HG02973 (cell line): ENCODE data around the gene ZNF398.
"Not testable (repeated sequence)": the region's sequence is repeated elsewhere in the genome, so short reads cannot be mapped to it uniquely, and the experiment has no call there.

Experiments used
- ATAC-seq: cut with Tn5 transposase; IDR thresholded peaks from one replicate; pipeline ENCODE4 v1.9.1; 2021; ENCODE audit warnings: moderate library complexity; ENCODE audit not compliant: unreplicated experiment

Gene ZNF398, protein sequence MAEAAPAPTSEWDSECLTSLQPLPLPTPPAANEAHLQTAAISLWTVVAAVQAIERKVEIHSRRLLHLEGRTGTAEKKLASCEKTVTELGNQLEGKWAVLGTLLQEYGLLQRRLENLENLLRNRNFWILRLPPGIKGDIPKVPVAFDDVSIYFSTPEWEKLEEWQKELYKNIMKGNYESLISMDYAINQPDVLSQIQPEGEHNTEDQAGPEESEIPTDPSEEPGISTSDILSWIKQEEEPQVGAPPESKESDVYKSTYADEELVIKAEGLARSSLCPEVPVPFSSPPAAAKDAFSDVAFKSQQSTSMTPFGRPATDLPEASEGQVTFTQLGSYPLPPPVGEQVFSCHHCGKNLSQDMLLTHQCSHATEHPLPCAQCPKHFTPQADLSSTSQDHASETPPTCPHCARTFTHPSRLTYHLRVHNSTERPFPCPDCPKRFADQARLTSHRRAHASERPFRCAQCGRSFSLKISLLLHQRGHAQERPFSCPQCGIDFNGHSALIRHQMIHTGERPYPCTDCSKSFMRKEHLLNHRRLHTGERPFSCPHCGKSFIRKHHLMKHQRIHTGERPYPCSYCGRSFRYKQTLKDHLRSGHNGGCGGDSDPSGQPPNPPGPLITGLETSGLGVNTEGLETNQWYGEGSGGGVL

DNA sequence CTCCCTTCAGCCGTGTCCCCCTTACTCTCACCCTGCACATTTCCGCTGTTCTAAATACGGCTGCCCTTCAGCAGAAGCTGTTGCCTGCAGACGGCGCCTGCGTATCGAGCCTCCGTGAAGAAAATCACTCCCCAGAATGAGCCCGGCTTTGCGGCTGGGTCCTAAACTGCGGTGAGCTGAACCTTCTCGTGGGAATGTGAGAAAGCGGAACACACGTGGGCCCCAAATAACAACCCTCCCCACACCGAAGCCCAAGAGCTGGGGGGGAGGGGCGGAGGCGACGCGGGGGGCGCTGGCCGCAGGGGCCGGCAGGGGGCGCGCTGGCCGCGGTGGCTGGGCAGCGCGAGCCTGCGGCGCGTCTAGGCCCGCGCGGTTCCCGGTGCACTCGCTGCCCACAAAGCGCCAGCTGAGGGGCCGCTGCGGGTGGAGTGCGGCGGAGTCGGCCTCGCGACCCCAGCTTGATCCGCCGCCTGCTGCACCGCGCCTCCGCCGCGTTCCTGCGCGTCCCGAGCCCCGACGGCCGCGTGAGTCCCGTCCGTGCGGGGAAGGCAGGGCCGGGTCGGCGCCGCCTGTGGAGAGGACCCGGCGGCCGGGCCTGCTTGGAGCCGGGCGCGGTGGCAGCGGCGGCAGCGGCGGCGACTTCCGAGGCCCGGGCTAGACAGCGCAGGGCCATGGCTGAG, at the start of gene ZNF398:
Gene ZNF398, plus strand, starts transcription at position 382 of the 680 bp plus-strand sequence. Its CDS starts 290 bp downstream, at position 672.
- peak; percentile 67 for ATAC-seq

DNA sequence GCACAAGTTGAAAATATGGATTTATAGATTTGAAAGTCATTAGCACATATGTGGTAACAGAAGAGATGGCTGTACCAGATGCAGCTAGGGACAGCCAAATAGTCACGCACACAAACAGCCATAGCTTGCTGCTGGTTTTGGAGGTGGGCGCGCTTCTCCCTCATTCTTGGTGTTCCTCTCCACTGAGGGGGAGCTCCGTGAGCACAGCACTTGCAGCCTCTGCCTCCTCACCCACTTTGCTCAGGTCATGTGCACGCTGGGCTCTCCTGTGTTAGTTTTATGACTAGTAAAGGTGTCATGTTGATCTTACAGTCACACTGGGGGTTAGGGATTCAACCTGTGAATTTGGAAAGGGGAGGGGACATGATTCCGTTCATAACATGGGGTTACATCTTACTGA, 48.2 kb upstream of the ZNF398 start:
- no peak for ATAC-seq

DNA sequence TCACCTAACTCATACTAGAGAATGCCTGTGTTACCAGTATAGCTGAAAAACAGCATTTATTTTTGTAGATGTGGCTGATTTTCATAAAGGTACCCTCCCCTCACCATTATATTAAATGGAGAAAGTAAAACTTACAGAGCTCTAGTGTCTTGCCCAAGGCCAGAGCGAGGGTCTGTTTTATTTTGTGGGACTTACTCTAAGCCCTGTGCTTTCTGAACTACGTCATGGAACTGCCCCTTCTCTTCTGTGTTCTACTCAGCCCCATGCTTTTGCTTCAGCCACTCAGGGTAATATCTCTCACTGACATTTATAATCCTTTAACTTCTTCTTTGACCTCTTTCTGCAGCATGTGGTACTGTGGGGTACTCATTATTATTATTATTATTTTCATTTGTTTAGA, 46.4 kb upstream of the ZNF398 start:
- no peak for ATAC-seq

DNA sequence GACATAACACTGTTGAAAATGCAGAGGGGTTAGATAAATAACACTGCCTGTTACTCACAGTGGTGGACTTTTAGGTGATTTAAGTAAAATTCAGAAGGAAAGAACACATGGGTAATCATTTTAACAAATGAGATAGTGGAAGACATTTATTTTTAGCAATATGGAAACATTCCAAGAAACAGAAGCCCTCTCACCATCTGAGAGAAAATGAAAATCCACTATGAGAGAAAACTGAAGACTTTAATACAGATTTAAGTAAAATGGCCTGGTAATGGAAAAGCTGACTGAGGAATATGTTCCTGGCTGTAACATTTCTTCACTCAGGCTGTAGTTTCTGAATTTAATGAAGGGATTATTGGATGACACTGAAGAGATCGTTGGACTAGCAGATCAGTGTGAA, 44.6 kb upstream of the ZNF398 start:
- no peak for ATAC-seq

DNA sequence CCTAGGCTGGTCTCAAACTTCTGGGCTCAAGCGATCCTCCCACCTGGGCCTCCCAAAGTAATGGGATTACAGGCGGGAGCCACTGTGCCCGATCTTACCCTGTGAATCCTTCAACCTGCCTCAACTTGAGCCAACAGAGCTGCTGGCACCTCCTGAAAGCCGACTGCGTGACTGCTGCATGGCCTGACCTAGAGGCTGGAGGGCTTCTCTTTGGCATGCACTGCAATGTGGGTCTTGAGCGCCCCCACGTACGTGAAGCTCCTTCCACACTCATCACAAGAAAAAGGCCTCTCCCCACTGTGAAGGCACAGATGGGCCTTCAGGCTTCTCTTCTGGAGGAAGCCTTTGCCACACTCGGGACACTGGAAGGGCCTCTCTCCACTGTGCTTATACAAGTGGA, 43.8 kb upstream of the ZNF398 start:
- ATAC-seq: no peak

DNA sequence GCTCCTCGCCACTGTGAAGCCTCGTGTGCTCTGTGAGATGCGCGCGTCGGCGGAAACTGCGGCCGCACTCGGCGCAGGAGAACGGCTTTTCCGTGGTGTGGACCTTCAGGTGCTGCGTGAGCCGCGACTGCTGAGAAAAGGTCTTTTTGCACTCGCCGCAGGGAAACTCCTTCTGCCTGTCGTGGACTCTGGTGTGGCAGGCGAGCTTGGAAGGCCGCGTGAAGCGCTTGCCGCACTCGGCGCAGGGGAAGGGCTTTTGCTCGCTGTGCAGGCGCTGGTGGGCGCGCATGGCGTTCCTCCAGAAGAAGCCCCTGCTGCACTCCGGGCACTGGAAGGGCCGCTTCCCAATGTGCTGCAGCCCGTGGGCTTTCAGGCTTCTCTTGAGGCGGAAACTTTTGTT, 43.0 kb upstream of the ZNF398 start:
- no peak for ATAC-seq

DNA sequence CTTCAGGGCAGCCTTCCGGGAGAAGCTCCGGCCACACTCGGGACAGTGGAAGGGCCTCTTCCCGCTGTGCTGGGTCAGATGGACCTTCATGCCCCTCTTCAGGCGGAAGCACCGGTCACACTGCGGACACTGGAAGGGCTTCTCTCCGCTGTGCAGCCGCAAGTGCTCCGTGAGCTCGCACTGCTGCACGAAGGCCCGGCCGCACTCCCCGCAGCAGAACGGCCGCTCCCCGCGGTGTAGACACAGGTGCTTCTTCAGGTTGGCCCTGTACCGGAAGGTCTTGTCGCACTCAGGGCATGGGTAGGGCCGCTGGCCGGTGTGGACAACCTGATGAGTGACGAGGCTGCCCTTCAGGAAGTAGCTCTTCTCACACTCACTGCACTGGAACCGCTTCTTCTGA, 42.5 kb upstream of the ZNF398 start:
- no peak for ATAC-seq

DNA sequence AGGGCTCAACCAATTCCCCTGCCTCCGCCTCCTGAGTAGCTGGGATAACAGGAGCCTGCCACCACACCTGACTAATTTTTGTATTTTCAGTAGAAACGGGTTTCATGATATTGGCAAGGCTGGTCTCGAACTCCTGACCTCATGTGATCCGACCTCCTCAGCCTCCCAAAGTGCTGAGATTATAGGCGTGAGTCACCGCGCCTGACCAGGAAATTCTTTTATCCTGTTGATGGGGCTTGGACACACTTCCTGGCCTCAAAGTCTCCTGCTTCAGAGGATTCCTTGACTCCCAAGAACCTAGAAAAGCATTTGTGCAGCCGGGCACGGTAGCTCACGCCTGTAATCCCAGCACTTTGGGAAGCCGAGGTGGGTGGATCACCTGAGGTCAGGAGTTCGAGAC, 37.3 kb upstream of the ZNF398 start:
- no peak for ATAC-seq

DNA sequence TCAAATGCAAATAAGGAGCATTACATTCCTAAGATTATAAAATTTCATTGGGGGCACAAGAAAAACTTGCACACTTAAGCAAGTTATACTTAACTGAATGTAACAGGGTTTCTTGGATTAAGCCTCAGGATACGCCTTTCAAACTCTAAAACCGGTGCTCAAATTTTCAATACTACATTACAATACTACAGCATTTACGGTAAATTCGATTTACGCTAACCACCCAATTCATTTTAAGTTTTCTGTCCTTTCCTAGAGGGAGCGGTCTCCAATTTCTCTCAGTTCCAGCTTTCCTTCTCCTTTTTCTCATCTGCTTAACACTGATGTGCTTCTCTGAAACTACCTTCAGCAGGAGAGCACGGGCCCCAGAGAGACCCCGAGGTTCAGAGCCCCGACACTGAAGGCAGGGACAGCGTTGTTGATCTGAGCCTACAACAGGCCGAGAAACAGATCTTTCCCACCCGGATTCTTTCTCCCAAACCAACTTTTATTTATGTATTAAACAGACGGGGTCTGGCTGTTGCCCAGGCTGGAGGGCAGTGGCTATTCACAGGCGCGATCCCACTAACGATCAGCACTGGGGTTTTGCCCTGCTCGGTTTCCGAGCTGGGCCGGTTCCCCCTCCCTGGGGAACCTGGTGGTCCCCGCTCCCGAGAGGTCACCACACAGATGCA, 21.9 kb upstream of the ZNF398 start:
- no peak for ATAC-seq

DNA sequence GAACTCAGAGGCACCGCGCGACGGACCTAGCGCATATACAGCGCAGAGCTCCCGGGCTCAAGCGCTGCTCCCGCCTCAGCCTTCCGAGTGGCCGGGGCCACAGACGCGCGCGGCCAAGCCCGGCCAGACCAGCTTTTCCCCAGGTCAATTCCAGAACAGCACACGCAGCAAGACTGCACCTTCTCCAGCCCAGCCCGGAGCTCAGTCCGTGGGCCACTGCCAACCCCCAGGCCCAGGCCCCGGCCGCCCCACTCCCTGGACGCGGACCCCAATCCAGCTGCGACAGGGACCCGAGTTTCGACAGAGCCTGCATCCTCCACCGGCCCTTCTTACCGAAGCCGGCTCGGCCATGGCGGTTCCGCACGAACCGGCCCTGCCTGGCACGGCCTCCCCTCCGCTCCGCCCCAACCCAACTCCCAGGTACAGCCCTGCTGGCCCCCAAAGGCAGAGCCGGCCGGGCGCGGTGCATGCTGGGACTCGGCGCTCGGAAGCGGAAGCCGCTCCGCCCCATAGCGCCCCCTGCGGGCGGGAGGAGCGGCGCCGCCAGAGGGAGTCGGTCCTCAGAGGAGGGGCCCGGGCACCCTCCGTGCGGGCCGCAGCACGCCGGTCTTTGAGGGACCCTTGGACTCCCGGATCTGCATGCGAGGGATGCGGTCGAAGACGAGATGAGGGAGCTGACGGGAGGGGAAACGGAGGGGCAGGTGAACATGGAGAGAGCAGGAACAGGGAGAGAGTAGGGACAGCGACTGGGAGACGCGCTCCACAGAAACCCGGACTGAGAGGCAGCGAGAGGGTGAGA, 21.2 kb upstream of the ZNF398 start, which contains the start of gene ZNF425:
Gene ZNF425, minus strand, starts transcription at position 462 of the 799 bp plus-strand sequence. Its CDS starts 111 bp downstream, at position 351.
- peak; percentile 82 for ATAC-seq

DNA sequence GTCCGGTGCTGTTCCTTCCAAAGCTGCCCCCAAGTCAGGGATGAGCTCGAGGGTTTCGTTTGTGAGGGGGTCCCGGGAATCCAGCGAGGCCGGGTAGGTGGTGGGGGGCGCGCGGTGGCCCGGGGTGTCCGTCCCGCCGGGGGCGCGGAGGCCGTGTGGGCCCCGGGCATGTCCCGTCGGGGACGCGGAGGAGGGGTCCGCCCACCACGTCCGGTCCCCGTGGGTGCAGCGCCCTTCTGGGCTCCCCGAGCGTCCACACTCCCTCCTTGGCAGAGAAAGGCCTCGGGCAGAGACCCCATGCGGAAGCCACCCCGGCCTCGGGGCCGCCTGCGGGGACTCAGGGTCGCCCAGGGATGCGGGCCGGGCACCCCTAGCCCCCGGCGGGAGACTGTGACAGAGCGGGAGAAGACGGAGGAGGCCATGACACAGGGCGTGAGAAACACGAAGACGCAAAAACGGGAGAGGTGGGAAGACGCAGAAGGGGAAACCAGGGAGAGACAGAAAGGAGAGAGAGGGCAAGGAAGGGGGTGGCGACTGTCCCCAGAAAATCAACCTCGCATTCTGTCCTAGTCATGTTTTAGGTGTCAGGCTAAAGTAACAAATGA, 20.5 kb upstream of the ZNF398 start:
- ATAC-seq: peak; percentile 40

DNA sequence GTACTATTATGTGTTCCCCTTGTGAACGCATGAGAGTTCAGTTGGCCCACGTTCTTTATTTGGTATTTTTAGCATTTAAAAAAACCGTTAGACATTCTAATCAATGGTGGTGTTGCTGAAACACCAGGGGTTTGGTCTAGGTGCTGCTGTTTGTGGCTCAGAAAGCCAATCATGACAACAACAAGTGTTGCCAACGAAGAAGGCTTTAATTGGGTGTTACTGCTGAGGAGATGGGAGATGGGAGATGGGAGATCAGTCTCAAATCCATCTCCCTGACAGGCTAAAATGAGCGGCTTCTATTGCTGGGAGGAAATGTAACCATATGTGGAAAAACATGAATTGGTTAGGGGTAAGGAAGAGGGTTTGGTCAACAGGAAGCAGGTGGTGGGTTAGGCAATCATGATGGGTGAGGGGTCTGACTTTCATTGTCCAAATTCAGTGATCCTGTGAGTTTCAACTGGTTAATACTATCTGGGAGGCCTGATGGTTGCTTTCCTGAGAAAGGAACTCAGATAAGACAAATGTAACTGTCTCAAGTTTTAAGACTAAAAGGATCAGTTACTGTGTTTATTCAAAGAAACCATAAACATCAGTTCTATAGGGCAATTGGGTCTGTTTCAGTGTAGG, 16.6 kb upstream of the ZNF398 start:
- ATAC-seq: no peak

DNA sequence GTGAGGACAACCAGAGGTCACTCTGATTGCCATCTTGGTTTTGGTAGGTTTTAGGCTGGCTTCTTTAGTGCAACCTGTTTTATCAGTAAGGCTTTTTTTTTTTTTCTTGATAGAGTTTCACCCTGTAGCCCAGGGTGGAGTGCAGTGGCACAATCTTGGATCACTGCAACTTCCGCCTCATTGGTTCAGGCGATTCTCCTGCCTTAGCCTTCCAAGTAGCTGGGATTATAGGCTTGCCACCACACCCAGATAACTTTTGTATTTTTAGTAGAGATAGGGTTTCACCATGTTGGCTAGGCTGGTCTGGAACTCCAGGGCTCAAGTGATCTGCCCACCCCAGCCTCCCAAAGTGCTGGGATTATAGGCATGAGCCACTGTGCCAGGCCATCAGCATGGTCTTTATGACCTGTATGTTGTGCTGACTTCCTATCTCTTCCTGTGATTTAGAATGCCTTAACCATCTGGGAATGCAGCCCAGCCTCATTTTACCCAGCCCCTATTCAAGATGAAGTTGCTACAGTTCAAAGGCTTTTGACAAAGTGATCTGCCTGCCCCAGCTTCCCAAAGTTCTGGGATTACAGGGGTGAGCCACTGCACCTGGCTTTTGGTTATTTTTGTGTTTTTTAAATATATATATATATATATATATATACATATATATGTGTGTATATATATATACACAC, 14.1 kb upstream of the ZNF398 start:
- ATAC-seq: no peak

DNA sequence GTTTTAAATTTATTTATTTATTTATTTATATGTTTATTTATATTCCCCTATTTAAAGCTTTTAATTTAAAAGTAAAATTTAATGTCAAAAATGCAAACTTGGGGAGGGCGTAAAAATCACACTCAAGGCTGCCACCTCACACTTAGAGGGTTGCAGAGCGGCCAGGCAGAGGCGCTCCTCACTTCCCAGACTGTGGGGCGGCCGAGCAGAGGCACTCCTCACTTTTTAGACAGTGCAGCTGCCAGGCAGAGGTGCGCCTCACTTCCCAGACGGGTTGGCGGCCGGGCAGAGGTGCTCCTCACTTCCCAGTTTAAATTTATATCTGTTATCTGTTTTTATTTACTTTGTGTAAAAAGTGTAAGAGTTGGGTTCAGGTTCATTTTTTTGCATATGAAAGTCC, 11.1 kb upstream of the ZNF398 start:
- no peak for ATAC-seq

DNA sequence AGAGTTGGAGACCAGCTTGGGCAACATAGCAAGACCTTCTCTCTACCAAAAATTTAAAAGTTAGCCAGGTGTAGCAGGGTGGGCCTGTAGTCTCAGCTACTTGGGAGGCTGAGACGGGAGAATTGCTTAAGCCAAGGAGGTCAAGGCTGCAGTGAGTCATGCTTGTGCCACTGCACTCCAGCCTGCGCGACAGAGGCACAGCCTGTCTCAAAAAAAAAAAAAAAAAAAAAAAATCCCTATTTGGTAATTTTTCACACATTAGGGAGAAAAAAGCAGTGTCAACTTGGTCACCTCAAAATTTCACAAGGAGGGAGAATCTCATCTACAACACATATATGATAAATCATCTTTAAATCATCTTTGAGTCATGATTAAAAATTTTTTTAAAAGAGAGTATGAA, 6.4 kb upstream of the ZNF398 start:
- ATAC-seq: no peak

DNA sequence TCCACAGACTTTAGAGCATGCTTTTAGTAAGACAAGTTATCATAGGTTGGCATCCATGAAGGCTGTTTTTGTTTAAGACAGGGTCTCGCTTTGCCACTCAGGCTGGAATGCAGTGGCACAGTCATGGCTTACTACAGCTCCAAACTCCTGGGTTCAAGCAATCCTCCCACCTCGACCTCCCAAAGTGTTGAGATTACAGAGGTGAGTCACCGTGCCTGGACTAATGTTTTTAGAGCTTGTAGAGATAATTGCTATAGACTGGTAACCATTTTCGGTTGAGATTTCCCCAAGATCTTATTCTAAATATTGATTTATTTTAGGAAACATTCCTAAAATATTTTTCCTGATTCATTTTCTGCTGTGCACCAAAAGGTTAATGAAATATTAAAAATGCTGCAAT, 5.4 kb upstream of the ZNF398 start:
- no peak for ATAC-seq

DNA sequence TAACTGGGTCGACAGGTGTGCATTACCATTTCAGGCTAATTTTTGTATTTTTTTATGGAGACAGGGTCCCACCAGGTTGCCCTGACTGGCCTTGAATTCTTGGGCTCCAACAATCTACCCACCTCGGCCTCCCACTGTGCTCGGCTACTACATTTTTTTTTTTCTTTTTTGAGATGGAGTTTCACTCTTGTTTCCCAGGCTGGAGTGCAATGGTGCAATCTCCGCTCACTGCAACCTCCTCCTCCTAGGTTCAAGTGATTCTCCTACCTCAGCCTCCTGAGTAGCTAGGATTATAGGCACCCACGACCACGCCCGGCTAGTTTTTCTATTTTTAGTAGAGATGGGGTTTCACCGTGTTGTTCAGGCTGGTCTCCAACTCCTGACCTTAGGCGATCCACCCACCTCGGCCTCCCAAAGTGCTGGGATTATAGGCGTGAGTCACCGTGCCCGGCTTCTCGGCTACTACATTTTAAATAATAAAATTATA, 2.8 kb upstream of the ZNF398 start:
- not testable (repeated sequence) for ATAC-seq

DNA sequence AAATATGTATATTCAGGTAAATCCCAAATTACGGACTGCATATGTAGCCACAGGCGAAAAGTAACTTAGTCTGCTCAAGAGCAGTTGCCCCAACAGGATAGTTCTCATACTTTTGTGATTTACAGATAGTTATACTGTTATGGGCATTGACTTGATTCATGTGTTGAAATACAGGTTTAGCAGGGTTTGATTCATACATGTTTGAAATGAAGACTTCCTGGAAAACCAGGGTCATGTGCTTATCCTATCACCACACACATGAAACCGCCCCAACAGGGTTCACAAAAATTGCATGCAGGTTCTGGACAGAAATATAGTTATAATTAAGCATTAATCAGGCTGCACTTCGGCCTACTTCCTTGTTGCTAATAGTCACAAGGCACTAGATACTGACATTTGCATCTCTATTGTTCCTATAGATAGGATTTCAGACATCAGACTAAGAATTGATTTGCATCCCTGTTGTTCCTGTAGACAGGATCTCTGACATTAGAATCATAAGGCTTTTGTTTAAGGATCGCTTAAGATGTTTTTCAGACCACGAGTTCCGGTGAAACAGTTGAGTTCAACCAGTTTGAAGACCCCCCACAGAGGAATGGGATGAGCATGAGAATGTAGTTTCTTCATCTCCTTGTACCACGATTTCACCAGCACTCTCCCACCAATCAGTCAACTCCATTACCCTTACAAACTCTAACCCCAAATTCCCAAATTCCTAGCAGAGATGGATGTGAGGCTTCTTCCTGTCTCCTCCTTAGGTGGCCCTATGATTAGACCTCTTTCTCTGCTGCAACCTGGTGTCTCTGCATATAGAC, 2.0 kb upstream of the ZNF398 start:
- ATAC-seq: no peak
